Cardiac muscle cell (in vitro differentiated cells and primary cell): Measurements from ENCODE around the gene MAP2. TPM values are rescaled to one million over a fixed set of nuclear protein-coding genes. Genes with fewer than 3 reads are reported as not detected.

Source experiments
- DNase-seq, 2 donors: peaks; one replicate each; pipeline versions ENCODE4 v3.0.0 to v3.0.0-alpha.2; 2010 to 2017; ENCODE audit warnings: low read depth in 1 of 2, low spot score in 1 of 2
- H3K27ac ChIP-seq: fragments of 200-600 bp; sonication (generic); 2 replicates; pipeline ENCODE4 v1.5.1; 2016
- H3K27me3 ChIP-seq: fragments of 200-600 bp; sonication (generic); 2 replicates; pipeline ENCODE4 v1.6.0; 2016; ENCODE audit warnings: control low read depth
- H3K36me3 ChIP-seq: fragments of 200-600 bp; sonication (generic); 2 replicates; pipeline ENCODE4 v1.5.1; 2016; ENCODE audit warnings: control low read depth
- H3K4me1 ChIP-seq: fragments of 200-600 bp; sonication (generic); 2 replicates; pipeline ENCODE4 v1.8.1; 2017; ENCODE audit warnings: low read depth, mild to moderate bottlenecking, mixed run types
- H3K4me3 ChIP-seq: fragments of 200-600 bp; sonication (generic); 2 replicates; pipeline ENCODE4 v1.5.1; 2016; ENCODE audit warnings: mild to moderate bottlenecking
- H3K9me3 ChIP-seq: fragments of 200-600 bp; sonication (generic); 2 replicates; pipeline ENCODE4 v1.5.1; 2017; ENCODE audit warnings: low read depth, mild to moderate bottlenecking, control low read depth
- polyA plus RNA-seq: library from polyadenylated mRNA; unstranded; fragments of >200 nt; fragmentation: Nextera tagmentation; extraction: Ambion mirVana; gene quantifications from 2 replicates; pipeline ENCODE4 v1.2.1, GENCODE V29; 2016
- total RNA-seq: library from RNA; depleted of rRNA; stranded (reverse); fragments of >200 nt; gene quantifications from 2 replicates; pipeline ENCODE4 v1.2.3, GENCODE V29; 2016
- TF ChIP-seq, protein P1 (sequence below): IDR thresholded peaks from 2 replicates; pipeline ENCODE4 v1.5.1; 2012; ENCODE audit warnings: low read depth, mild to moderate bottlenecking, low read length

MAP2 gene
- total and polyA plus RNA-seq, 2 experiments from 2014 or later, result 0.24 to 0.68 TPM

DNA sequence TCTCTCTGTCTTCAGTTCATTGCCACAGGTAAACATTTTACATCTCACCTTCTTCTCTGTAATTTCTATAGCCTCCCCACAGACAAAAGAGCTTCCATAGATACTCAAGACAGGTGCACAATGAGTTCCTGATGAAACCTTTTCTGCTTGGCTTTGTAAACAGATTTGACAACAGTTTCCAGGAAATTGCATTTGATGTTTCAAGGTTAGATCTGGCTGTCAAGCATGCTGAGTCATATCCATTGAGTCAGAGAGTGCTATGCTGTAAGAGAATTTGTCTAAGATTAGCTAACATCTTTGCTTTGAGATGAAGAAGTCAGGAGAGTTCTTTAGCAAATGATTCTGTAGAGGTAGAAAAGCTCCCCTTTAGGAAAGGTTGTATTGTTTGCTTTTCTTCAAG, 40.6 kb upstream of the MAP2 start:
- peak in 1 of 2 donors; percentile 76 for DNase-seq
- no peak overlapping the region for H3K27ac ChIP-seq
- no peaks in the 10 kb centered on the region for H3K9me3 ChIP-seq
- H3K4me3 ChIP-seq, result no peak overlapping the region
- TF ChIP-seq, protein P1, sequence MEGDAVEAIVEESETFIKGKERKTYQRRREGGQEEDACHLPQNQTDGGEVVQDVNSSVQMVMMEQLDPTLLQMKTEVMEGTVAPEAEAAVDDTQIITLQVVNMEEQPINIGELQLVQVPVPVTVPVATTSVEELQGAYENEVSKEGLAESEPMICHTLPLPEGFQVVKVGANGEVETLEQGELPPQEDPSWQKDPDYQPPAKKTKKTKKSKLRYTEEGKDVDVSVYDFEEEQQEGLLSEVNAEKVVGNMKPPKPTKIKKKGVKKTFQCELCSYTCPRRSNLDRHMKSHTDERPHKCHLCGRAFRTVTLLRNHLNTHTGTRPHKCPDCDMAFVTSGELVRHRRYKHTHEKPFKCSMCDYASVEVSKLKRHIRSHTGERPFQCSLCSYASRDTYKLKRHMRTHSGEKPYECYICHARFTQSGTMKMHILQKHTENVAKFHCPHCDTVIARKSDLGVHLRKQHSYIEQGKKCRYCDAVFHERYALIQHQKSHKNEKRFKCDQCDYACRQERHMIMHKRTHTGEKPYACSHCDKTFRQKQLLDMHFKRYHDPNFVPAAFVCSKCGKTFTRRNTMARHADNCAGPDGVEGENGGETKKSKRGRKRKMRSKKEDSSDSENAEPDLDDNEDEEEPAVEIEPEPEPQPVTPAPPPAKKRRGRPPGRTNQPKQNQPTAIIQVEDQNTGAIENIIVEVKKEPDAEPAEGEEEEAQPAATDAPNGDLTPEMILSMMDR, result no peak
- H3K27me3 ChIP-seq, result no peaks in the 10 kb centered on the region
- H3K36me3 ChIP-seq, result no peaks in the 10 kb centered on the region
- no peaks in the 10 kb centered on the region for H3K4me1 ChIP-seq

DNA sequence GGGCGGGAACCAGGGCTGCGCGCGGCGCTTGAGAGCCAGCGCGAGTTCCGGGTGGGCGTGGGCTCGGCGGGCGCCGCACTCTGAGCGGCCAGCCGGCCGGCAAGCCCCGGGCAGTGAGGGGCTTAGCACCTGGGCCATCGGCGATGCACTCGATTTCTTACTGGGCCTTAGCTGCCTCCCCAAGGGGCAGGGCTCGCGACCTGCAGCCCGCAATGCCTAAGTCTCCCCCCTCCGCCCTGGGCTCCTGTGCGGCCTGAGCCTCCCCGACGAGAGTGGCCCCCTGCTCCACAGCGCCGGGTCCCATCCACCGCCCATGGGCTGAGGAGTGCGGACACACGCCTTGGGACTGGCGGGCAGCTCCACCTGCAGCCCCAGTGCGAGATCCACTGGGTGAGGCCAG, 36.5 kb upstream of the MAP2 start:
- H3K36me3 ChIP-seq, result no peaks in the 10 kb centered on the region

DNA sequence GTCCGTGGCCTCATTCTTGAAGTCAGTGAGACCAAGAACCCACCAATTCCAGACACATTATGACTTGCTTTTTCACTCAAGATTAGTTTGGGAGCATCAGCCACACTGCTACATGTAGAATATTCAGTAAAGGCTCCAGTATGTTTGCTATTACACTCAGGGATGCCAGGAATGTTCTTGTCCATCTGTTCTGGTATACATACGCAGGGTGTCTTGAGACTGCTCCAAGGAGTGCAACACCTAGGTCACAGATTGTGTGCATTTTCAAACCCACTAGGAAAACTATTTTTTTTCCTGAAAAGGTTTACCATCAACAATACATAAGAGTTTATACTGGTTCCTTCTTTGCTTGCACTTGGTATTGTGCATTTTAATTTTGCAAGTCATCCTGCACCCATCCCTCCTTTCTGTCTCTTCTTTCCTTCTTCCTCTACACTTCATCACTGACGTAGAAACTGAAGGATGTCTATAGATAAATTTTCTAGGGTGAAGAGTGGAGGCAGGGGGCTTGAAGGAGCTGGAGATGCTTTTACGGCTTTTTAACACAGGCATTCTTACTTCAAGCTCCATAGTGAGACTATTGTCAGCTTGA, 35.3 kb upstream of the MAP2 start:
- no peak overlapping the region for H3K27ac ChIP-seq
- no peak for DNase-seq
- no peak overlapping the region for H3K4me3 ChIP-seq
- H3K27me3 ChIP-seq, result no peaks in the 10 kb centered on the region
- TF ChIP-seq, protein P1, result no peak
- H3K36me3 ChIP-seq, result no peaks in the 10 kb centered on the region
- no peaks in the 10 kb centered on the region for H3K9me3 ChIP-seq
- H3K4me1 ChIP-seq, result no peaks in the 10 kb centered on the region

More for the DNA sequence above, 36.5 kb upstream of the MAP2 start:
- DNase-seq, result no peak
- Histone ChIP-seq H3K4me3 (no peak overlapping the region), H3K27ac (no peak overlapping the region), H3K9me3 (no peaks in the 10 kb centered on the region), H3K4me1 (no peaks in the 10 kb centered on the region), H3K27me3 (no peaks in the 10 kb centered on the region)
- TF ChIP-seq, protein P1, result no peak

DNA sequence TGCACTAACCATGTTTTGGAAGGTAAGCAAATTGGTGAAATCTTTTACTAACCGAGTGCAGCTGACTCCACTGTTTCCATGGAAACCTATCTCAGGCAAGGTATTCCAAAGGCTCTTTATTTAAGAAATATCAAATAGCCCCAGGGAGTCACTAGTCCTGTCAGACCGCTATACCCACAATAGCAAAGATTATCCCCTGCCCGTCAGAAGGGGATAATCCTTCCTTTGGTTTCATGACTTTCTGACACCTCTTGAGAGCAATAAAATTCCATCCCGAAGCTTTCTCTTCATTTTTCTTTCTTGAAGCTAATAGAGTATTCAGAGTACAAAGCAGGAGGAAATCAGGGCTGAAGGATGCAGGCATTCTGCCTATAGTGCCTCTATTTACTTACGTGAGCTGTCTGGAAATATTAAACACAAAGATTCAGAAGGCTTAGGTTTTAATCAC, 34.7 kb upstream of the MAP2 start:
- Histone ChIP-seq H3K4me3 (no peak overlapping the region), H3K27ac (no peak overlapping the region)

DNA sequence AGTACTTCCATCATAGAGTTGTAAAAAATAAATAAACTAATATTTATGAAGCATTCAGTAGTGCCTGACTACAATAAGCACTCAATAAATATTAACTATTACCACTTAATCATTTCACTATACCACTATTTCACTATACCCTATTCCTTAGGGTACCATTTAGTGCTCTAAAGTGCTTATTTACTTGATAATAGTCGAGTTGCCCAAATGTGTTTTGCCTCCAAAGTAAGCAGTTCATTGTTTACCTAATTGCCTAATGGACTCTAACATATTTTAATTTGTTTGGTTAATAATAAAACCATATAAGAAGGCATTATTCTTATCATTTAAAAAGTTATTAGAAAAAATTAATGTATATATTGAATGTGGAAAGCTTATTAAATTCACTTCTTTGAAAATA, 33.0 kb upstream of the MAP2 start:
- TF ChIP-seq, protein P1, result no peak
- no peaks in the 10 kb centered on the region for H3K36me3 ChIP-seq
- H3K27me3 ChIP-seq, result no peaks in the 10 kb centered on the region
- no peak overlapping the region for H3K27ac ChIP-seq
- no peak for DNase-seq
- H3K4me1 ChIP-seq, result no peaks in the 10 kb centered on the region
- no peak overlapping the region for H3K4me3 ChIP-seq
- no peaks in the 10 kb centered on the region for H3K9me3 ChIP-seq

More for the DNA sequence above, 34.7 kb upstream of the MAP2 start:
- no peaks in the 10 kb centered on the region for H3K27me3 ChIP-seq
- H3K4me1 ChIP-seq, result no peaks in the 10 kb centered on the region
- DNase-seq, result no peak
- H3K9me3 ChIP-seq, result no peaks in the 10 kb centered on the region
- no peaks in the 10 kb centered on the region for H3K36me3 ChIP-seq
- TF ChIP-seq, protein P1, result no peak
